Neural cell (in vitro differentiated cells): ENCODE data around the gene MRTFA. TPM values are rescaled to one million over a fixed set of nuclear protein-coding genes. Genes with fewer than 3 reads are reported as not detected.

Experiments used
- polyA plus RNA-seq: library from polyadenylated mRNA; depleted of rRNA; stranded (reverse); fragments of >200 nt; gene quantifications from 2 replicates; pipeline ENCODE4 v1.2.3, GENCODE V29; 2014

MRTFA gene
- polyA plus RNA-seq, 1 donor from 2014 or later: 19.3 TPM

Other genes starting within 250 kb of the MRTFA start
- gene MCHR1, start 42.8 kb upstream of the MRTFA start, polyA plus RNA-seq: 2.6 and 2.9 TPM in 2 replicates
- gene SLC25A17, start 182.6 kb upstream of the MRTFA start, polyA plus RNA-seq: 47.5 and 49.3 TPM in 2 replicates
- gene ST13, start 219.9 kb upstream of the MRTFA start, polyA plus RNA-seq: 180 and 195 TPM in 2 replicates
- 5.2 and 5.3 TPM in 2 replicates for gene XPNPEP3, start 220.4 kb upstream of the MRTFA start, polyA plus RNA-seq
- gene DNAJB7, start 225.4 kb upstream of the MRTFA start, polyA plus RNA-seq: not detected in 2 replicates